H9 (cell line): ENCODE data around the gene TRMT11. TPM values are rescaled to one million over a fixed set of nuclear protein-coding genes. Genes with fewer than 3 reads are reported as not detected.
A peak's percentile ranks its signal among the peaks of the same experiment; 100 is the strongest.

ENCODE experiments used
- DNase-seq: peaks from one replicate; pipeline ENCODE4 v3.0.0-alpha.2; 2017
- H2AFZ ChIP-seq: one replicate; pipeline ENCODE4 v1.6.1; 2013; ENCODE audit warnings: mild to moderate bottlenecking, low read length, control low read depth, moderate library complexity
- H2AK5ac ChIP-seq: 2 replicates; pipeline ENCODE4 v1.6.1; 2013; ENCODE audit warnings: low read length, control low read depth, mixed read lengths; ENCODE audit not compliant: insufficient read length
- H2BK120ac ChIP-seq: one replicate; pipeline ENCODE4 v1.6.1; 2013; ENCODE audit warnings: low read depth, mild to moderate bottlenecking, low read length, control low read depth, inconsistent platforms; ENCODE audit not compliant: poor library complexity, severe bottlenecking
- H2BK12ac ChIP-seq: 2 replicates; pipeline ENCODE4 v1.6.1; 2013; ENCODE audit warnings: low read length, control low read depth, mixed read lengths, low read depth; ENCODE audit not compliant: insufficient read length
- H2BK15ac ChIP-seq: 2 replicates; pipeline ENCODE4 v1.6.1; 2013; ENCODE audit warnings: low read depth, low read length, control low read depth
- H2BK20ac ChIP-seq: one replicate; pipeline ENCODE4 v1.6.1; 2013; ENCODE audit warnings: low read depth, mild to moderate bottlenecking, low read length, control low read depth, inconsistent platforms; ENCODE audit not compliant: poor library complexity, severe bottlenecking
- H2BK5ac ChIP-seq: 2 replicates; pipeline ENCODE4 v1.6.1; 2013; ENCODE audit warnings: low read length, control low read depth, mixed read lengths; ENCODE audit not compliant: insufficient read length
- H3K14ac ChIP-seq: 2 replicates; pipeline ENCODE4 v1.6.1; 2013; ENCODE audit warnings: low read length, control low read depth; ENCODE audit not compliant: insufficient read depth
- H3K18ac ChIP-seq: 2 replicates; pipeline ENCODE4 v1.6.1; 2013; ENCODE audit warnings: low read depth, mild to moderate bottlenecking, mixed read lengths, low read length, control low read depth; ENCODE audit not compliant: insufficient read length
- H3K23ac ChIP-seq: 2 replicates; pipeline ENCODE4 v1.6.1; 2013; ENCODE audit warnings: low read length, control low read depth, mixed read lengths, low read depth; ENCODE audit not compliant: insufficient read length
- H3K23me2 ChIP-seq: 2 replicates; pipeline ENCODE4 v1.6.1; 2013; ENCODE audit warnings: low read depth, mild to moderate bottlenecking, mixed read lengths, low read length, control low read depth; ENCODE audit not compliant: insufficient read length, poor library complexity, severe bottlenecking
- H3K27ac ChIP-seq: 2 replicates; pipeline ENCODE4 v1.5.1; 2013; ENCODE audit warnings: low read length, control low read depth, mixed read lengths, low read depth; ENCODE audit not compliant: insufficient read length
- H3K27me3 ChIP-seq: 2 replicates; pipeline ENCODE4 v1.6.1; 2013; ENCODE audit warnings: low read length, control low read depth, inconsistent platforms; ENCODE audit not compliant: insufficient read depth
- H3K4ac ChIP-seq: 2 replicates; pipeline ENCODE4 v1.6.1; 2013; ENCODE audit warnings: low read depth, mild to moderate bottlenecking, control low read depth, inconsistent platforms, low read length, moderate library complexity
- H3K4me1 ChIP-seq: 2 replicates; pipeline ENCODE4 v1.6.1; 2013; ENCODE audit warnings: low read length, control low read depth, inconsistent platforms; ENCODE audit not compliant: insufficient read depth
- H3K4me2 ChIP-seq: 2 replicates; pipeline ENCODE4 v1.6.1; 2013; ENCODE audit warnings: low read length, control low read depth, mixed read lengths; ENCODE audit not compliant: insufficient read length, insufficient read depth
- H3K56ac ChIP-seq: 2 replicates; pipeline ENCODE4 v1.6.1; 2013; ENCODE audit warnings: low read depth, mild to moderate bottlenecking, mixed read lengths, low read length, control low read depth; ENCODE audit not compliant: insufficient read length
- H3K79me1 ChIP-seq: 2 replicates; pipeline ENCODE4 v1.6.1; 2013; ENCODE audit warnings: low read depth, mild to moderate bottlenecking, moderate library complexity, low read length, control low read depth, inconsistent platforms; ENCODE audit not compliant: insufficient read depth, poor library complexity, severe bottlenecking
- H3K79me2 ChIP-seq: 2 replicates; pipeline ENCODE4 v1.6.1; 2013; ENCODE audit warnings: low read length, control low read depth, inconsistent platforms; ENCODE audit not compliant: insufficient read depth
- H3K9ac ChIP-seq: 2 replicates; pipeline ENCODE4 v1.6.1; 2013; ENCODE audit warnings: low read length, control low read depth, mixed read lengths; ENCODE audit not compliant: insufficient read length; ENCODE audit errors: extremely low read depth
- H3K9me3 ChIP-seq: one replicate; pipeline ENCODE4 v1.6.1; 2013; ENCODE audit warnings: low read depth, low read length, inconsistent platforms; ENCODE audit not compliant: control insufficient read depth
- H3T11ph ChIP-seq: one replicate; pipeline ENCODE4 v1.6.1; 2013; ENCODE audit warnings: mild to moderate bottlenecking, low read length, control low read depth, inconsistent platforms
- H4K20me1 ChIP-seq: one replicate; pipeline ENCODE4 v1.6.1; 2013; ENCODE audit not compliant: control insufficient read depth, insufficient read length, insufficient read depth
- H4K5ac ChIP-seq: 2 replicates; pipeline ENCODE4 v1.6.1; 2013; ENCODE audit warnings: low read depth, mild to moderate bottlenecking, mixed read lengths, low read length, control low read depth; ENCODE audit not compliant: insufficient read length
- H4K8ac ChIP-seq: replicated peaks from 2 replicates; pipeline ENCODE4 v1.6.1; 2013; ENCODE audit warnings: low read length, control low read depth, mixed read lengths, low read depth; ENCODE audit not compliant: insufficient read length
- H4K91ac ChIP-seq: 2 replicates; pipeline ENCODE4 v1.6.1; 2013; ENCODE audit warnings: low read depth, mild to moderate bottlenecking, moderate library complexity, mixed read lengths, low read length, control low read depth; ENCODE audit not compliant: insufficient read length
- H3K27ac Mint-ChIP-seq, 3 experiments: 2 replicates in 2 of 3; 3 replicates in 1 of 3; pipeline ENCODE4 v1.8.0; 2020 to 2021; ENCODE audit warnings: mixed read lengths in 3 of 3, mild to moderate bottlenecking in 1 of 3, moderate library complexity in 1 of 3
- H3K27me3 Mint-ChIP-seq: 2 replicates; pipeline ENCODE4 v1.8.0; 2021; ENCODE audit warnings: low read depth, mild to moderate bottlenecking, moderate library complexity, mixed read lengths
- H3K36me3 Mint-ChIP-seq, 3 experiments: 2 replicates in 2 of 3; 3 replicates in 1 of 3; pipeline ENCODE4 v1.8.0; 2020 to 2021; ENCODE audit warnings: low read depth in 3 of 3, mixed read lengths in 3 of 3; ENCODE audit not compliant: insufficient read depth in 1 of 3
- H3K4me1 Mint-ChIP-seq, 2 experiments: 2 replicates each; pipeline ENCODE4 v1.8.0; 2020; ENCODE audit warnings: mixed read lengths in 2 of 2
- H3K4me3 Mint-ChIP-seq, 2 experiments: 2 replicates in 1 of 2; 3 replicates in 1 of 2; pipeline ENCODE4 v1.8.0; 2020 to 2021; ENCODE audit warnings: mild to moderate bottlenecking in 2 of 2, mixed read lengths in 2 of 2, moderate library complexity in 1 of 2
- H3K9me3 Mint-ChIP-seq, 2 experiments: 2 replicates in 1 of 2; 3 replicates in 1 of 2; pipeline ENCODE4 v1.8.0; 2020; ENCODE audit warnings: mild to moderate bottlenecking in 2 of 2, mixed read lengths in 2 of 2, moderate library complexity in 1 of 2
- WGBS: extraction: QIAGEN DNeasy Blood & Tissue Kit; methylation state at CpG from one replicate; pipeline ENCODE4 v1.1.7; 2013; ENCODE audit warnings: missing lambda C conversion rate, low lambda C conversion rate, mixed read lengths; ENCODE audit not compliant: insufficient read length; ENCODE audit errors: extremely low coverage; 5-methylcytosine and 5-hydroxymethylcytosine counted together
- total RNA-seq: library from RNA; stranded (reverse); gene quantifications from 2 replicates; pipeline ENCODE4 v1.2.1, GENCODE V29; 2021
- TF ChIP-seq, protein P1 (sequence below): fragments of 200-600 bp; sonication (generic); conservative IDR thresholded peaks from 3 replicates; pipeline ENCODE4 v1.8.0; 2021; ENCODE audit warnings: antibody characterized with exemption, mild to moderate bottlenecking

The TRMT11 gene
- total RNA-seq, 1 experiment from 2014 or later: 31.1 TPM

GRCh38 chr6:126075335-126076071 is 89.2 kb downstream of the TRMT11 start:
- no peaks in the 10 kb centered on the region for H3K23me2 ChIP-seq
- H3K36me3 Mint-ChIP-seq: no peaks in the 10 kb centered on the region; a peak in 1 of 7 replicates

More at GRCh38 chr6:126075335-126076071, 89.2 kb downstream of the TRMT11 start:
- WGBS: no CpG with 5 or more reads among the region's 4 CpGs
- no peak overlapping the region for H2BK20ac ChIP-seq
- no peak overlapping the region for H2BK15ac ChIP-seq
- peak overlapping the region in 2 of 3 experiments; percentile 60 to 95; a peak in 4 of 7 replicates for H3K27ac Mint-ChIP-seq
- no peaks in the 10 kb centered on the region for H4K20me1 ChIP-seq
- H4K8ac ChIP-seq: no peak overlapping the region
- no peak overlapping the region for H2BK12ac ChIP-seq
- TF ChIP-seq, protein P1, sequence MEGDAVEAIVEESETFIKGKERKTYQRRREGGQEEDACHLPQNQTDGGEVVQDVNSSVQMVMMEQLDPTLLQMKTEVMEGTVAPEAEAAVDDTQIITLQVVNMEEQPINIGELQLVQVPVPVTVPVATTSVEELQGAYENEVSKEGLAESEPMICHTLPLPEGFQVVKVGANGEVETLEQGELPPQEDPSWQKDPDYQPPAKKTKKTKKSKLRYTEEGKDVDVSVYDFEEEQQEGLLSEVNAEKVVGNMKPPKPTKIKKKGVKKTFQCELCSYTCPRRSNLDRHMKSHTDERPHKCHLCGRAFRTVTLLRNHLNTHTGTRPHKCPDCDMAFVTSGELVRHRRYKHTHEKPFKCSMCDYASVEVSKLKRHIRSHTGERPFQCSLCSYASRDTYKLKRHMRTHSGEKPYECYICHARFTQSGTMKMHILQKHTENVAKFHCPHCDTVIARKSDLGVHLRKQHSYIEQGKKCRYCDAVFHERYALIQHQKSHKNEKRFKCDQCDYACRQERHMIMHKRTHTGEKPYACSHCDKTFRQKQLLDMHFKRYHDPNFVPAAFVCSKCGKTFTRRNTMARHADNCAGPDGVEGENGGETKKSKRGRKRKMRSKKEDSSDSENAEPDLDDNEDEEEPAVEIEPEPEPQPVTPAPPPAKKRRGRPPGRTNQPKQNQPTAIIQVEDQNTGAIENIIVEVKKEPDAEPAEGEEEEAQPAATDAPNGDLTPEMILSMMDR: no peak
- no peak overlapping the region for H3K14ac ChIP-seq
- H3K23ac ChIP-seq: no peak overlapping the region
- no peaks in the 10 kb centered on the region for H3K79me1 ChIP-seq
- H3K4me1 Mint-ChIP-seq: peaks cover 9 to 10% of the 10 kb centered on the region in 2 experiments
- no peak overlapping the region for H3T11ph ChIP-seq
- no peaks in the 10 kb centered on the region for H3K27me3 ChIP-seq
- H3K4me2 ChIP-seq: no peak overlapping the region
- H3K9me3 Mint-ChIP-seq: no peaks in the 10 kb centered on the region
- H3K4me3 Mint-ChIP-seq: no peak overlapping the region
- no peak overlapping the region for H3K27ac ChIP-seq
- no peaks in the 10 kb centered on the region for H3K79me2 ChIP-seq
- no peak overlapping the region for H3K4ac ChIP-seq
- H2AFZ ChIP-seq: no peak overlapping the region
- DNase-seq: no peak
- no peak overlapping the region for H2BK120ac ChIP-seq
- H3K4me1 ChIP-seq: no peaks in the 10 kb centered on the region
- H3K18ac ChIP-seq: no peak overlapping the region
- H4K91ac ChIP-seq: no peak overlapping the region
- H3K9ac ChIP-seq: no peak overlapping the region
- H2AK5ac ChIP-seq: no peak overlapping the region
- H3K9me3 ChIP-seq: no peaks in the 10 kb centered on the region
- no peaks in the 10 kb centered on the region for H3K27me3 Mint-ChIP-seq
- no peak overlapping the region for H2BK5ac ChIP-seq
- no peak overlapping the region for H3K56ac ChIP-seq
- H4K5ac ChIP-seq: no peak overlapping the region
